Upper lobe of left lung (tissue), 6 donors: ENCODE measurements around the gene CLEC17A. TPM values are rescaled to one million over a fixed set of nuclear protein-coding genes. Genes with fewer than 3 reads are reported as not detected.
A peak's percentile ranks its signal among the peaks of the same experiment; 100 is the strongest.
"Not testable (repeated sequence)": the region's sequence is repeated elsewhere in the genome, so short reads cannot be mapped to it uniquely, and the experiment has no call there.

ENCODE experiments used
- ATAC-seq, 2 donors: fragments of 200-7000 bp; cut with Tn5 transposase; one replicate each; pipeline ENCODE4 v1.9.1; 2022; ENCODE audit warnings: mild to moderate bottlenecking in 2 of 2, moderate library complexity in 2 of 2; ENCODE audit not compliant: low FRiP score in 2 of 2
- DNase-seq, 2 donors: peaks; one replicate each; pipeline ENCODE4 v3.0.0-alpha.2; 2019 to 2020
- H3K27ac ChIP-seq, 4 donors: fragments of 200-600 bp; sonication (generic); one replicate each; pipeline ENCODE4 v1.5.1; 2016 to 2019
- H3K27me3 ChIP-seq, 4 donors: fragments of 200-600 bp; sonication (generic); one replicate each; pipeline ENCODE4 v1.5.1; 2017 to 2019
- H3K36me3 ChIP-seq, 4 donors: fragments of 200-600 bp; sonication (generic); one replicate each; pipeline ENCODE4 v1.5.1; 2016 to 2019
- H3K4me1 ChIP-seq, 4 donors: fragments of 200-600 bp; sonication (generic); one replicate each; pipeline ENCODE4 v1.5.1; 2018 to 2019
- H3K4me3 ChIP-seq, 4 donors: fragments of 200-600 bp; sonication (generic); one replicate each; pipeline ENCODE4 v1.5.1; 2017 to 2019; ENCODE audit warnings: mild to moderate bottlenecking in 2 of 4, moderate library complexity in 1 of 4
- H3K9me3 ChIP-seq, 4 donors: fragments of 200-600 bp; sonication (generic); one replicate each; pipeline ENCODE4 v1.5.1; 2018 to 2019
- CTCF ChIP-seq, 6 experiments: fragments of 450-650 bp in 4 of 6; fragments of 200-600 bp in 2 of 6; sonication (generic) in 2 of 6; IDR thresholded peaks; one replicate each; pipeline ENCODE4 v1.5.1; 2016 to 2019; ENCODE audit warnings: antibody characterized with exemption in 6 of 6
- EP300 ChIP-seq, 4 donors: sonication (generic); formaldehyde crosslinking; IDR thresholded peaks; one replicate each; pipeline ENCODE4 v1.5.1; 2017; ENCODE audit warnings: antibody characterized with exemption in 4 of 4, control low read depth in 2 of 4
- POLR2A ChIP-seq, 4 donors: fragments of 450-650 bp; IDR thresholded peaks; one replicate each; pipeline ENCODE4 v1.5.1; 2016 to 2017; ENCODE audit warnings: antibody characterized with exemption in 4 of 4, mild to moderate bottlenecking in 2 of 4
- POLR2AphosphoS5 ChIP-seq, 2 donors: sonication (generic); formaldehyde crosslinking; IDR thresholded peaks; one replicate each; pipeline ENCODE4 v1.5.1; 2017; ENCODE audit warnings: antibody characterized with exemption in 2 of 2
- WGBS, 2 donors: methylation state at CpG; one replicate each; pipeline ENCODE4 v1.1.5; 2017 to 2018; 5-methylcytosine and 5-hydroxymethylcytosine counted together
- total RNA-seq, 6 donors: library from RNA; depleted of rRNA in 4 of 6; stranded (reverse); fragments of >200 nt in 4 of 6; gene quantifications; one replicate each; pipeline versions ENCODE4 v1.1.0 to v1.2.1, GENCODE V29; 2016 to 2021
- donor health status: DM: no; HTN: no; CAD: no; lungs with moderate emphysema.
- donor health status: DM: no; HTN: yes; CAD: no; lungs with severe emphysema.

CLEC17A gene
- total RNA-seq, 6 donors from 2014 or later, result not detected

GRCh38 chr19:14563590-14563926 is 19.3 kb upstream of the CLEC17A start:
- H3K9me3 ChIP-seq, result no peaks in the 10 kb centered on the region
- ATAC-seq (no peak), DNase-seq (peak in 1 of 2 donors; percentile 71)
- no peak overlapping the region for H3K27ac ChIP-seq
- TF ChIP-seq POLR2AphosphoS5 (IDR thresholded peaks at IDR 0.05) (no peak), CTCF (IDR thresholded peaks at IDR 0.05) (no peak), POLR2A (IDR thresholded peaks at IDR 0.05) (no peak), EP300 (IDR thresholded peaks at IDR 0.05) (no peak)
- WGBS, 2 donors, result 90% methylated on average over 9 of the region's 16 CpGs; no CpG with 5 or more reads in 1 of the 2 donors
- H3K36me3 ChIP-seq, result peaks cover 8 to 40% (median 23%) of the 10 kb centered on the region in 4 donors
- no peaks in the 10 kb centered on the region for H3K27me3 ChIP-seq
- H3K4me1 ChIP-seq, result peaks cover 4 to 33% (median 9%) of the 10 kb centered on the region in 4 donors
- H3K4me3 ChIP-seq, result no peak overlapping the region

- Histone ChIP-seq H3K9me3 (no peaks in the 10 kb centered on the region), H3K4me1 (peaks cover 4 to 39% (median 9%) of the 10 kb centered on the region in 4 donors), H3K27me3 (no peaks in the 10 kb centered on the region), H3K36me3 (peaks cover 8 to 40% (median 25%) of the 10 kb centered on the region in 4 donors), H3K4me3 (no peak overlapping the region), H3K27ac (no peak overlapping the region)
- peak in 1 of 2 donors; percentile 85 for DNase-seq
- 78 to 80% methylated on average over 19 to 21 of the region's 33 CpGs for WGBS, 2 donors
- TF ChIP-seq CTCF (IDR thresholded peaks at IDR 0.05) (no peak), POLR2A (IDR thresholded peaks at IDR 0.05) (no peak), POLR2AphosphoS5 (IDR thresholded peaks at IDR 0.05) (no peak), EP300 (IDR thresholded peaks at IDR 0.05) (no peak)
- peak in 1 of 2 donors; percentile 17 for ATAC-seq
Observed at GRCh38 chr19:14563989-14564651, 18.8 kb upstream of the CLEC17A start.

GRCh38 chr19:14564652-14565297 is 18.1 kb upstream of the CLEC17A start:
- Histone ChIP-seq H3K4me1 (peaks cover 4 to 38% (median 9%) of the 10 kb centered on the region in 4 donors), H3K36me3 (peaks cover 8 to 40% (median 27%) of the 10 kb centered on the region in 4 donors)
- ATAC-seq, H3K4me3 ChIP-seq, H3K27me3 ChIP-seq, H3K9me3 ChIP-seq, H3K27ac ChIP-seq: not testable (repeated sequence)
- peak in 1 of 2 donors; percentile 60 for DNase-seq
- 70 to 82% methylated on average over 10 to 19 of the region's 22 CpGs for WGBS, 2 donors

- no peak for ATAC-seq
- TF ChIP-seq POLR2A (IDR thresholded peaks at IDR 0.05), result no peak
- TF ChIP-seq POLR2AphosphoS5 (IDR thresholded peaks at IDR 0.05), result no peak
- TF ChIP-seq CTCF (IDR thresholded peaks at IDR 0.05), result no peak
- no peak for TF ChIP-seq EP300 (IDR thresholded peaks at IDR 0.05)
- peak in 1 of 2 donors; percentile 76 for DNase-seq
- no peaks in the 10 kb centered on the region for H3K9me3 ChIP-seq
- peaks cover 8 to 40% (median 27%) of the 10 kb centered on the region in 4 donors for H3K36me3 ChIP-seq
- no peaks in the 10 kb centered on the region for H3K27me3 ChIP-seq
- H3K27ac ChIP-seq, result no peak overlapping the region
- H3K4me3 ChIP-seq, result no peak overlapping the region
- WGBS, 2 donors, result 91 to 95% methylated on average over 8 to 12 of the region's 22 CpGs
- peaks cover 7 to 38% (median 11%) of the 10 kb centered on the region in 4 donors for H3K4me1 ChIP-seq
Observed at GRCh38 chr19:14565298-14565679, 17.6 kb upstream of the CLEC17A start.

GRCh38 chr19:14565765-14566711 is 16.8 kb upstream of the CLEC17A start:
- TF ChIP-seq POLR2A (IDR thresholded peaks at IDR 0.05) (no peak), POLR2AphosphoS5 (IDR thresholded peaks at IDR 0.05) (no peak), CTCF (IDR thresholded peaks at IDR 0.05) (no peak), EP300 (IDR thresholded peaks at IDR 0.05) (no peak)
- DNase-seq (peak in 1 of 2 donors; percentile 58), ATAC-seq (no peak)
- H3K27ac ChIP-seq, result no peak overlapping the region
- WGBS, 2 donors, result 89 to 90% methylated on average over 19 to 22 of the region's 31 CpGs
- peaks cover 8 to 40% (median 27%) of the 10 kb centered on the region in 4 donors for H3K36me3 ChIP-seq
- no peaks in the 10 kb centered on the region for H3K9me3 ChIP-seq
- no peak overlapping the region for H3K4me3 ChIP-seq
- H3K4me1 ChIP-seq, result peaks cover 10 to 39% (median 15%) of the 10 kb centered on the region in 4 donors
- no peaks in the 10 kb centered on the region for H3K27me3 ChIP-seq
